Endothelial cell of umbilical vein (primary cell): ENCODE results near the gene CTTNBP2. TPM values are rescaled to one million over a fixed set of nuclear protein-coding genes. Genes with fewer than 3 reads are reported as not detected.

Experiments used
- BruUV-seq: library from RNA; stranded (reverse); fragments of 400-500 nt; replicated peaks from 2 replicates; lab custom pipeline; 2021; lab: Mats Ljungman, UMichigan
- CTCF ChIA-PET: fragments of 300-600, 350-600 bp; sonication (Branson Sonifier 250); formaldehyde crosslinking; loops from one replicate; lab custom pipeline; 2021; ENCODE audit warnings: antibody characterized with exemption, inconsistent platforms; lab: Charles Lee
- POLR2A ChIA-PET: fragments of 300-600, 350-600 bp; sonication (Branson Sonifier 250); formaldehyde crosslinking; loops from one replicate; lab custom pipeline; 2021; ENCODE audit warnings: antibody characterized with exemption, inconsistent platforms; lab: Charles Lee
- DNase-seq: peaks from one replicate; pipeline ENCODE4 v3.0.0-alpha.2; 2011; ENCODE audit warnings: low read depth, low spot score
- FAIRE-seq: peaks from 2 replicates; lab custom pipeline; 2011; peaks lifted over from hg19 to GRCh38; lab: Jason Lieb, UNC
- H2AFZ ChIP-seq: 2 replicates; pipeline ENCODE4 v1.6.0; 2012; ENCODE audit warnings: low read depth, low read length, control low read depth, inconsistent platforms
- H3K27ac ChIP-seq: 2 replicates; pipeline ENCODE4 v1.5.1; 2011; ENCODE audit warnings: low read depth, mild to moderate bottlenecking, control low read depth, low read length, moderate library complexity; ENCODE audit not compliant: insufficient read depth
- H3K27me3 ChIP-seq, 2 experiments: 2 replicates each; pipeline versions ENCODE4 v1.6.0 to v1.6.1; 2011; ENCODE audit warnings: low read length in 2 of 2, mixed read lengths in 1 of 2; ENCODE audit not compliant: control insufficient read depth in 2 of 2, insufficient read depth in 2 of 2
- H3K36me3 ChIP-seq, 2 experiments: 2 replicates in 1 of 2; 3 replicates in 1 of 2; pipeline ENCODE4 v1.5.1; 2011; ENCODE audit warnings: low read length in 2 of 2, mild to moderate bottlenecking in 1 of 2, moderate library complexity in 1 of 2; ENCODE audit not compliant: control insufficient read depth in 2 of 2, insufficient read depth in 2 of 2; ENCODE audit errors: extremely low read depth in 1 of 2
- H3K4me1 ChIP-seq: 3 replicates; pipeline ENCODE4 v1.5.1; 2011; ENCODE audit warnings: mild to moderate bottlenecking, low read length; ENCODE audit not compliant: control insufficient read depth, insufficient read depth; ENCODE audit errors: extremely low read depth
- H3K4me2 ChIP-seq: 2 replicates; pipeline ENCODE4 v1.6.1; 2011; ENCODE audit warnings: low read length, control low read depth, mixed read lengths; ENCODE audit not compliant: insufficient read depth
- H3K4me3 ChIP-seq, 3 experiments: fragments of 200-600 bp in 1 of 3; sonication (generic), shearing (Covaris generic) in 1 of 3; replicated peaks in 1 of 3; 2 replicates each; pipeline ENCODE4 v1.5.1; 2011 to 2016; ENCODE audit warnings: control low read depth in 3 of 3, low read length in 3 of 3, mild to moderate bottlenecking in 2 of 3, inconsistent platforms in 1 of 3, low read depth in 1 of 3, moderate library complexity in 1 of 3; ENCODE audit not compliant: insufficient read depth in 1 of 3
- H3K79me2 ChIP-seq: 2 replicates; pipeline ENCODE4 v1.6.0; 2012; ENCODE audit warnings: low read length, inconsistent platforms; ENCODE audit not compliant: control insufficient read depth, insufficient read depth
- H3K9ac ChIP-seq: replicated peaks from 2 replicates; pipeline ENCODE3; 2011; ENCODE audit warnings: low read length, control low read depth; ENCODE audit not compliant: insufficient read depth; ENCODE audit errors: extremely low read depth
- H3K9me1 ChIP-seq: replicated peaks from 3 replicates; pipeline ENCODE4 v1.6.0; 2011; ENCODE audit warnings: mild to moderate bottlenecking, low read length; ENCODE audit not compliant: control insufficient read depth, insufficient read depth; ENCODE audit errors: extremely low read depth
- H3K9me3 ChIP-seq: replicated peaks from 2 replicates; pipeline ENCODE4 v1.5.1; 2012; ENCODE audit warnings: low read length, inconsistent platforms; ENCODE audit not compliant: control insufficient read depth, insufficient read depth
- H4K20me1 ChIP-seq: replicated peaks from 2 replicates; pipeline ENCODE3; 2011; ENCODE audit warnings: mild to moderate bottlenecking, low read length; ENCODE audit not compliant: control insufficient read depth, insufficient read depth; ENCODE audit errors: extremely low read depth
- EZH2 ChIP-seq: IDR thresholded peaks from 2 replicates; pipeline ENCODE4 v1.6.1; 2012; ENCODE audit warnings: borderline replicate concordance, low read depth, mild to moderate bottlenecking, moderate library complexity, low read length, inconsistent platforms; ENCODE audit not compliant: severe bottlenecking
- FOS ChIP-seq: IDR thresholded peaks from 2 replicates; pipeline ENCODE4 v1.6.1; 2011; ENCODE audit warnings: mild to moderate bottlenecking, low read length, moderate library complexity, borderline replicate concordance; ENCODE audit not compliant: insufficient read depth
- GATA2 ChIP-seq: IDR thresholded peaks from 2 replicates; pipeline ENCODE4 v1.7.0; 2011; ENCODE audit warnings: low read depth, mild to moderate bottlenecking, moderate library complexity, mixed read lengths, low read length; ENCODE audit not compliant: insufficient read length, insufficient read depth
- JUN ChIP-seq: IDR thresholded peaks from 2 replicates; pipeline ENCODE4 v1.6.1; 2011; ENCODE audit warnings: borderline replicate concordance, low read depth; ENCODE audit not compliant: insufficient read length, insufficient read depth
- MYC ChIP-seq: IDR thresholded peaks from one replicate; pipeline ENCODE4 v1.6.1; 2011; ENCODE audit warnings: mild to moderate bottlenecking, low read depth, low read length
- POLR2A ChIP-seq: IDR thresholded peaks from 2 replicates; pipeline ENCODE4 v1.6.1; 2012; ENCODE audit warnings: low read depth, mild to moderate bottlenecking, control low read depth, low read length
- POLR2AphosphoS5 ChIP-seq: IDR thresholded peaks from 2 replicates; pipeline ENCODE4 v1.6.1; 2012; ENCODE audit warnings: low read depth, mild to moderate bottlenecking, control low read depth, low read length, moderate library complexity; ENCODE audit not compliant: insufficient read depth
- dilution Hi-C: fragments of 300-500 bp; cut with MboI; formaldehyde crosslinking; loops from one replicate; pipeline ENCODE4 v1.15.0; 2019; ENCODE audit warnings: low sequenced_read_pairs; ENCODE audit not compliant: extremely low pct_ligation_motif_present
- intact Hi-C: fragments of 100-400 bp; cut with micrococcal nuclease; formaldehyde crosslinking; loops from one replicate; pipeline ENCODE4 v1.10.0; 2022
- polyA plus RNA-seq, 4 experiments: library from polyadenylated mRNA; depleted of rRNA in 3 of 4; stranded (reverse) in 3 of 4; unstranded in 1 of 4; fragments of >200 nt; gene quantifications; 2 replicates each; pipeline versions ENCODE4 v1.2.1 to v1.2.3, GENCODE V29; 2011 to 2012; ENCODE audit warnings: missing spikeins in 1 of 4
- total RNA-seq: library from RNA; stranded (reverse); gene quantifications from 2 replicates; pipeline ENCODE4 v1.2.3, GENCODE V29; 2021
- TF ChIP-seq, protein P1 (sequence below), 2 donors: IDR thresholded peaks; 1 replicate in 1 of 2; 2 replicates in 1 of 2; pipeline ENCODE4 v1.5.1; 2011; ENCODE audit warnings: low read length in 2 of 2, mild to moderate bottlenecking in 2 of 2, moderate library complexity in 2 of 2, control low read depth in 1 of 2, inconsistent platforms in 1 of 2, low read depth in 1 of 2; ENCODE audit not compliant: insufficient read depth in 1 of 2; ENCODE audit errors: extremely low read depth in 1 of 2
- TF ChIP-seq, protein P2 (sequence below): IDR thresholded peaks from 2 replicates; pipeline ENCODE4 v1.6.1; 2011; ENCODE audit not compliant: insufficient read depth, insufficient read length

Gene CTTNBP2
- total and polyA plus RNA-seq, 2 donors (not counting 3 experiments of a cell fraction or from before 2014, with no cell fraction given) = 0.08 to 0.35 TPM

DNA sequence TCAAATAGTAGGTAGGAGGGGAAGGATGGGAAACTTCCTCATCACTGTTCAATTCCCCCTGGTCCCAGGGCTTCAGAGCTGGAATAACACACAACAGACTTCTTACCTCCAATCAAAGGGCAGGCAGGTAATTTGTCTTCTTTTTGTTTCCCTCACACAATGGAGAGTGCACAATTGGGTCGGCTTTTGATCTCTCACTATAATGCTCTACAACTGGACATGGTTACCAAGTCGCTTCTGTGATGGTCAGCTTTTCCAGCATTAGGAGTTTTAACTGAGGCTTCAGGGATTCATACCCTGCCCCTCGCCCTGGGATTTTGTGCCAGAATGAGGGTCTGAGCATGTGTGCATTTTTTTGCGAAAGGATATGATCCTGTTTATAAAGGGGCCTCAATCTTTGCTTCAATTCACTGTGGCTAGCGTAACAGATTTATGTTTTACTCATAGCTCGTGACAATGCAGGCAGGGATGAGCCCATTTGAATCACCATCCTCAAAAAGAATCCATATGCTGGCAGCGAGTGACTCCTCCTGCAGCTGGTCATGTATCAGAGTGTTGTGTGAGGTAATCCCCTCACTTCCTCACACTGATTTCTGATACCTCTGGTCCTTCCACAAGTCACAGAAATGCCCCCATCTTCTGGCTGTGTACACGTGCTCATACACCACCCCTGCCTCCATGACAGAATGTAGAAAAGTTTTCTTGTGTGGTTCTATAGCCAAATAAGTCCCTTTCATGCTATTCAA lies 189.6 kb downstream of the CTTNBP2 start:
- dilution Hi-C loops = no loop called here
- H3K4me1 ChIP-seq = no peaks in the 10 kb centered on the region
- TF ChIP-seq FOS (no peak), MYC (no peak), POLR2AphosphoS5 (no peak), JUN (no peak), POLR2A (no peak), EZH2 (no peak), GATA2 (no peak)
- TF ChIP-seq, protein P1, sequence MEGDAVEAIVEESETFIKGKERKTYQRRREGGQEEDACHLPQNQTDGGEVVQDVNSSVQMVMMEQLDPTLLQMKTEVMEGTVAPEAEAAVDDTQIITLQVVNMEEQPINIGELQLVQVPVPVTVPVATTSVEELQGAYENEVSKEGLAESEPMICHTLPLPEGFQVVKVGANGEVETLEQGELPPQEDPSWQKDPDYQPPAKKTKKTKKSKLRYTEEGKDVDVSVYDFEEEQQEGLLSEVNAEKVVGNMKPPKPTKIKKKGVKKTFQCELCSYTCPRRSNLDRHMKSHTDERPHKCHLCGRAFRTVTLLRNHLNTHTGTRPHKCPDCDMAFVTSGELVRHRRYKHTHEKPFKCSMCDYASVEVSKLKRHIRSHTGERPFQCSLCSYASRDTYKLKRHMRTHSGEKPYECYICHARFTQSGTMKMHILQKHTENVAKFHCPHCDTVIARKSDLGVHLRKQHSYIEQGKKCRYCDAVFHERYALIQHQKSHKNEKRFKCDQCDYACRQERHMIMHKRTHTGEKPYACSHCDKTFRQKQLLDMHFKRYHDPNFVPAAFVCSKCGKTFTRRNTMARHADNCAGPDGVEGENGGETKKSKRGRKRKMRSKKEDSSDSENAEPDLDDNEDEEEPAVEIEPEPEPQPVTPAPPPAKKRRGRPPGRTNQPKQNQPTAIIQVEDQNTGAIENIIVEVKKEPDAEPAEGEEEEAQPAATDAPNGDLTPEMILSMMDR (IDR thresholded peaks at IDR 0.05; ENCODE audit: extremely low read depth in 1 of 2, insufficient read depth in 1 of 2, low read depth in 1 of 2, low read length in 2 of 2) = no peak
- TF ChIP-seq, protein P2, sequence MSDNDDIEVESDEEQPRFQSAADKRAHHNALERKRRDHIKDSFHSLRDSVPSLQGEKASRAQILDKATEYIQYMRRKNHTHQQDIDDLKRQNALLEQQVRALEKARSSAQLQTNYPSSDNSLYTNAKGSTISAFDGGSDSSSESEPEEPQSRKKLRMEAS = no peak
- H3K4me3 ChIP-seq = no peak overlapping the region
- POLR2A ChIA-PET = no interaction called here
- FAIRE-seq (no peak), DNase-seq (no peak)
- no peak overlapping the region for H2AFZ ChIP-seq
- no peaks in the 10 kb centered on the region for H3K9me3 ChIP-seq
- H3K9me1 ChIP-seq = no peaks in the 10 kb centered on the region
- CTCF ChIA-PET = interaction anchor here (0.8 to 0.9 kb wide), 2 partner anchors 32 to 225 kb away, joined by 3 to 4 read pairs; no protein-coding TSS in a partner anchor
- no TSS peak for BruUV-seq
- no peak overlapping the region for H3K9ac ChIP-seq
- no peaks in the 10 kb centered on the region for H3K36me3 ChIP-seq
- H3K27ac ChIP-seq = no peak overlapping the region
- intact Hi-C loops = no loop called here
- H3K4me2 ChIP-seq = no peak overlapping the region
- H3K79me2 ChIP-seq = no peaks in the 10 kb centered on the region
- H3K27me3 ChIP-seq = peaks cover 10 to 27% of the 10 kb centered on the region in 2 experiments
- no peaks in the 10 kb centered on the region for H4K20me1 ChIP-seq
